NCI-H2081 treated with DMSO at 0.1 percent for 48 hours (cell line): ENCODE measurements around the gene SHISAL1.
"Not testable (repeated sequence)": the region's sequence is repeated elsewhere in the genome, so short reads cannot be mapped to it uniquely, and the experiment has no call there.

ENCODE experiments used
- DNase-seq: peaks from one replicate; lab custom pipeline; 2025; lab: John Stamatoyannopoulos, UW

Gene SHISAL1

GRCh38 chr22:44302363-44302762 lies 10.4 kb downstream of the SHISAL1 start:
- DNase-seq = not testable (repeated sequence)

- DNase-seq = no peak
Measured at GRCh38 chr22:44301039-44301438, 11.7 kb downstream of the SHISAL1 start.

- no peak for DNase-seq
Measured at GRCh38 chr22:44299124-44299523, 13.6 kb downstream of the SHISAL1 start.

- DNase-seq = no peak
Measured at GRCh38 chr22:44298406-44299091, 14.2 kb downstream of the SHISAL1 start.

- no peak for DNase-seq
Measured at GRCh38 chr22:44297470-44298061, 15.2 kb downstream of the SHISAL1 start.

- no peak for DNase-seq
Measured at GRCh38 chr22:44295406-44295805, 17.3 kb downstream of the SHISAL1 start.

- no peak for DNase-seq
Measured at GRCh38 chr22:44293876-44294275, 18.9 kb downstream of the SHISAL1 start.

- DNase-seq = no peak
Measured at GRCh38 chr22:44293034-44293433, 19.7 kb downstream of the SHISAL1 start.

- DNase-seq = no peak
Measured at GRCh38 chr22:44292521-44292920, 20.2 kb downstream of the SHISAL1 start.

GRCh38 chr22:44291674-44292360 lies 20.9 kb downstream of the SHISAL1 start:
- no peak for DNase-seq

- no peak for DNase-seq
Measured at GRCh38 chr22:44291265-44291664, 21.5 kb downstream of the SHISAL1 start.

- no peak for DNase-seq
Measured at GRCh38 chr22:44289414-44290171, 23.2 kb downstream of the SHISAL1 start.

- no peak for DNase-seq
Measured at GRCh38 chr22:44288913-44289312, 23.8 kb downstream of the SHISAL1 start.

GRCh38 chr22:44287741-44288140 lies 25.0 kb downstream of the SHISAL1 start:
- no peak for DNase-seq

- DNase-seq = no peak
Measured at GRCh38 chr22:44287121-44287693, 25.5 kb downstream of the SHISAL1 start.

GRCh38 chr22:44286646-44287045 lies 26.1 kb downstream of the SHISAL1 start:
- no peak for DNase-seq

GRCh38 chr22:44284711-44285110 lies 28.0 kb downstream of the SHISAL1 start:
- no peak for DNase-seq

- DNase-seq = no peak
Measured at GRCh38 chr22:44281768-44282637, 30.7 kb downstream of the SHISAL1 start.

- no peak for DNase-seq
Measured at GRCh38 chr22:44280665-44281188, 32.0 kb downstream of the SHISAL1 start.

- DNase-seq = no peak
Measured at GRCh38 chr22:44279069-44279360, 33.7 kb downstream of the SHISAL1 start.
